Measurements from ENCODE around the gene NNMT.

NNMT gene

DNA sequence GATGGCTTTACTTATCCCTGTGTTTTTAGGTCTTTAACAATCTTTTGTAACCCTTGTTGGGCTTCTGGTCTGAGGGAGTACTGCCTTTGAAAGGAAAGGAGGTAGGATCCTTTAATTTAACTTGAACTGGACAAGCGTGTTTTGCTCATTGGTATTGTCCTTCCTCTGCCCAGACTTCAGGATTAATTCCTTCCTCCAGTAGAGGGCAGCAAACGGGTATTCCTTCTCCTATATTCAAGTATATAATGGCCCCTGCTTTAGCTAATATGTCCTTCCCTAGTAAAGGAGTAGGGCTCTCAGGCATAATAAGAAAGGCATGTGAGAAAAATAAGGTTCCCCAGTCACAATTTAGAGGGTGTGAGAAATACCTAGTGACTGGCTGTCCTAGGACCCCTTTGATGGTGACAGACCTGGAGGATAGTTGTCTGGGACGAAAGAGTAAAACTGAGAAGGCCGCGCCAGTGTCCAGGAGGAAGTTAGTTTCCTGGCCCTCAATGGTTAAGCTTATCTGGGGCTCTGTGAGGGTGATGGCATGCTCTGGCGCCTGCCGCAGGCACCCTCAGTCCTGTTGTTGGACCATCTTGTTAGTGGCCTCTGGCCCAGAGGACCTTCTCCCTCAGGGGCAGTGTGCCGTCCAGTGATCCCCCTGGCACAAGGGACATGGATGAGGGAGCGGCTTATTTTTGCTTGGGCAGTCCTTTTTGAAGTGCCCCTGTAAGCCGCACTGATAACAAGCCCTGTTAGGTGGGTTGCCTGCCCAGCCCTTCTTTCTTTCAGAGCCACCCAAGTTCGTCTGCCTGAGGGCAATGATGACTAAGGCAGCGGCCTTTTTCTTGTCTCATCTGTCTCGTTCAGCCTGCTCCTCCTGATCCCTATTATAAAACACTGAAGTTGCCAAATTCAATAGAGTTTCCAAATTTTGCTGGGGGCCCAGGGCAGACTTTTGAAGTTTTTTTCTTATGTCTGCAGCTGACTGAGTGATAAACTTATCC lies 52.3 kb downstream of the NNMT start:
- peak in 1 of 2 donors; percentile 41 for DNase-seq (ENCODE audit: low read depth in 2 of 2)

DNA sequence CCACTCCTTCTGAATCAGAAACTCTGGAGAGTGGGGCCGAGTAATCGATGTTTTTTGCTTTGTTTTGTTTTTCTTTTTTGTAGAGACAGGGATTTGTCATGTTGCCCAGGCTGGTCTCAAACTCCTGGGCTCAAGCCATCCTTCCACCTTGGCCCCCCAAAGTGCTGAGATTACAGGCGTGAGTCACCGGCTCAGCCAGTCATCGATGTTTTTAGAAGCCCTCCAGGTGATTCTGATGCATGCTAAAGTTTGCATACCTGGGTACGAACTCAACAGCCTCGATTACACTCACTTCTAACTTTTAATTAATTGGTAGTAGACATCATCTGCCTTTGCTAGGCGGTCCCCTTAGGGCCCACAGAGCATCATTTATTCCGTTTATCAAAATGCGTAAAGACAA lies 53.8 kb downstream of the NNMT start:
- DNase-seq (ENCODE audit: low read depth in 2 of 2): no peak

GRCh38 chr11:114353443-114353842 lies 57.2 kb downstream of the NNMT start:
- DNase-seq (ENCODE audit: low read depth in 2 of 2): no peak

DNA sequence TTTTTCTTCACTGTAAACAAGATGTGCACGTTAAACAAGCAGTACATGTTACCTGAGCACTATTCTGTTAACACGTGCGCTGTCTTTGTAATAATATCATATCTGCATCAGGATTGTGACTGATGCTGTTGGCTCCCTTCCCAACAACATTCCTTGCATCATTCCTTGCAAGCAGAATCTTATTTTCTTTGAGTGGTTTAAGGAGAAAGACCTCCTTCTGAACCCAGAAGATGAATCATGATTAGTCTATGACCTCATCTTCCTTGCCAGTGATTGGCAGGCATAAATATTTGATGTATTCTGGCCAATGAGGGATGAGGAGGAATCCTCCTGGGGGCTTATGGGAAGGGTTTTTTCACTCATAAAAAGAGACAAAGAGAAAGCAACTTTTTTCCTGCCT lies 57.9 kb downstream of the NNMT start:
- DNase-seq (ENCODE audit: low read depth in 2 of 2): no peak

DNA sequence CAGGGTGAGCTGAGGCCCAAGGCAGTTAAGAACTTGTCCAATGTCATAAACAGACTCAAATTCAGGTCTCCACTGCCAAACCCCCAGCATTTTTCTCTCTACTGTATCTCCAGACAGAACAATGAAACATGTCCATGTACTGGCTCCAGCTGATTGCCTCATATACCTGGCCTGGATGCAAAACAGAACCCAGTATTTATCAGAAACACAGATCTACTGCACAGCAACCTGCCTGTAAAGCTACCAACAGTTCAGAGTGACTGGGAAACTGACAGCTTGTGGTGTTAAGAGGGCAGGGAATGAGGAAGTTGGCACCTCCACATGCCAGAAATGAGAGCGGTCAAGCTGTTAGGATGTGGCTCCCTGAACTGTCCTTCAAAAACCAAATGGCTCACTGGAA lies 62.5 kb downstream of the NNMT start:
- no peak for DNase-seq (ENCODE audit: low read depth in 2 of 2)

- no peak for DNase-seq (ENCODE audit: low read depth in 2 of 2)
Measured at GRCh38 chr11:114359342-114359741, 63.1 kb downstream of the NNMT start.

DNA sequence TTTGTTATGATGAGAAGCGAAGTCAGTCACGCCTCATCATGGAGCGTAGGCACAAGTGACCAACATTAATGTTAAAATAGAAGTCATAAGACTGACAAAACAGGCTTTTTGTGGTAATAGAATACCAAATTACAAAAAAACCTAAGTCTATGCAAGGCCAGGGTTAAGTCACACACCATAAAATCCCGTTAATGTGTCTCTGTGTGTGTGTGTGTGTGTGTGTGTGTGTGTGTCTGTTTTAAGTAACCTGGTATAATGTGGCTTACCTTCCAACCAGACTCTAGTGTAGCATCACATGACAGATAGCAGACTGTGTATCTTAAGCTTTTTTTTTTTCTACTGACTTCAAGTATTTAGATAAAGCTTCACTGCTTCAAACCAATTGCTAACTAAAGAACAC lies 66.1 kb downstream of the NNMT start:
- no peak for DNase-seq (ENCODE audit: low read depth in 2 of 2)

- DNase-seq (ENCODE audit: low read depth in 2 of 2): no peak
Measured at GRCh38 chr11:114362958-114363357, 66.8 kb downstream of the NNMT start.
